Spleen (tissue), 3 donors: ENCODE measurements around the gene ITGB2.

Experiments used
- POLR2A ChIP-seq, 3 donors: fragments of 450-650 bp; IDR thresholded peaks; one replicate each; pipeline ENCODE4 v1.5.1; 2017; ENCODE audit warnings: antibody characterized with exemption in 3 of 3, mild to moderate bottlenecking in 1 of 3
- POLR2AphosphoS5 ChIP-seq, 3 donors: sonication (generic); formaldehyde crosslinking; IDR thresholded peaks; one replicate each; pipeline ENCODE4 v1.5.1; 2017; ENCODE audit warnings: antibody characterized with exemption in 3 of 3

DNA sequence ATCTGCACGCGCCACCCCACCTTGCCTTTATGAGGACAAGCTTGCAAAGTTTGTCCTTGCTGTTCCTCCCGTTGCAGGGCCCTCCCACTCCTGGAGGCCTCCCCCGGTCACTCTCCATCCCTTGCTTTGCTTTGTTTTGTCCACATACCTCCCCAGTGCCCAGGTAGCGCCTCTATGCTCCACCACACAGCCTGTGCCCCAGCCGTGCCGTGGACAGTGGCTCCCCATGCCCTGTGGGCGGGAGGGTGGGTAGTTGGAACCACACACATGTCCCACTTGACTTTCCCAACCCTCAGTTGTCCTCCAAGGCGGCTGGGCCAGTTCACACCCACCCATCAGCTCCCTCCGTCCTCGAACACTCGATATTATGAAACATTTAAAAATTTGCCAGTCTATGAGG lies 43.7 kb upstream of the ITGB2 start:
- TF ChIP-seq POLR2A (IDR thresholded peaks at IDR 0.05): no peak
- no peak for TF ChIP-seq POLR2AphosphoS5 (IDR thresholded peaks at IDR 0.05)
